Stomach smooth muscle (tissue), 2 donors: Measurements from ENCODE around the gene NINL.

ENCODE experiments used
- H3K27ac ChIP-seq: one replicate; pipeline ENCODE4 v1.7.0; 2013; ENCODE audit warnings: mild to moderate bottlenecking, low read length, inconsistent platforms
- H3K27me3 ChIP-seq, 2 donors: one replicate each; pipeline ENCODE4 v1.7.0; 2013; ENCODE audit warnings: low read length in 2 of 2; ENCODE audit not compliant: insufficient read depth in 2 of 2, control insufficient read depth in 1 of 2
- H3K36me3 ChIP-seq, 2 donors: one replicate each; pipeline ENCODE4 v1.7.0; 2013; ENCODE audit warnings: low read length in 2 of 2; ENCODE audit not compliant: control insufficient read depth in 2 of 2, insufficient read depth in 2 of 2
- H3K4me1 ChIP-seq: one replicate; pipeline ENCODE4 v1.7.0; 2013; ENCODE audit warnings: low read length; ENCODE audit not compliant: control insufficient read depth, insufficient read depth
- H3K4me3 ChIP-seq, 2 donors: one replicate each; pipeline ENCODE4 v1.7.0; 2013; ENCODE audit warnings: low read length in 2 of 2
- H3K9ac ChIP-seq, 2 donors: one replicate each; pipeline ENCODE4 v1.7.0; 2013; ENCODE audit warnings: low read length in 2 of 2, mild to moderate bottlenecking in 1 of 2
- H3K9me3 ChIP-seq, 2 donors: one replicate each; pipeline ENCODE4 v1.7.0; 2013; ENCODE audit warnings: low read length in 2 of 2; ENCODE audit not compliant: control insufficient read depth in 2 of 2
- donor health status: healthy.
- donor health status: Pancreatic carcinoma.

Gene NINL

DNA sequence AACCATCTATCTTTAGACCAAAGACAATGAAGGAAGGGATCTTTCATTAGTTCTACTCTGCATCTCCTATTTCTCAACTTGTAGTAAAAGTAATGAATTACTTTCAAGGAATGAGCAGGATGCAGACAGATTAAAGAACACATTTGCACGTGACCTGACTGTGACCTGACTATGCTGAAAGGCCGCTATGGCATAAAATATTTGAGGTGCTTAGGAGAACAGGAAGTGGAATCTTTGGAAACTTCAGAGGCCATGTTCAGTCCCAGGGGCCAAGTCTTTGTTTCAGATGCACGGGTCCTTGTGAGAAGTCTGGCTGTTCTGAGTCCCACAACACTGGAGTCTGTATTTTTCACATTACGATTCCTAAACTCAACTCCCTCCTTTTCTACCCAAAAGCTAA, 41.0 kb downstream of the NINL start:
- Histone ChIP-seq H3K27ac (no peak overlapping the region), H3K27me3 (no peaks in the 10 kb centered on the region), H3K36me3 (no peaks in the 10 kb centered on the region), H3K9me3 (no peaks in the 10 kb centered on the region), H3K9ac (no peak overlapping the region), H3K4me1 (peaks cover 23% of the 10 kb centered on the region), H3K4me3 (no peak overlapping the region)

DNA sequence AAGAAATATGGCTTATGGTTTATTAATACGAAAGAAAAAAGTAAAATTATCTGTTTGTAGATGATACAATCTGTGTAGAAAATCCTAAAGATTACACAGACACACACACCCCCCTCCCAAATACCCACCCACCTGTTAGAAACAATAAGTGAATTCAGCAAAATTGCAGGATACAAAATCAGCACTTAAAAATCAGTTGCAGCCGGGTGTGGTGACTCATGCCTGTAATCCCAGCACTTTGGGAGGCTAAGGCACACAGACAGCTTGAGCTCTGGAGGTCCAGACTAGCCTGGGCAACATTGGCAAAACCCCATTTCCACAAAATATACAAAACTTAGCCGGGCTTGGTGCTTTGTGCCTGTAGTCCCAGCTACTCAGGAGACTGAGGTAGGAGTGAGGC, 42.3 kb downstream of the NINL start:
- Histone ChIP-seq H3K4me1 (peaks cover 29% of the 10 kb centered on the region), H3K9me3 (no peaks in the 10 kb centered on the region), H3K27ac (no peak overlapping the region), H3K27me3 (no peaks in the 10 kb centered on the region), H3K36me3 (no peaks in the 10 kb centered on the region), H3K4me3 (no peak overlapping the region), H3K9ac (no peak overlapping the region)

DNA sequence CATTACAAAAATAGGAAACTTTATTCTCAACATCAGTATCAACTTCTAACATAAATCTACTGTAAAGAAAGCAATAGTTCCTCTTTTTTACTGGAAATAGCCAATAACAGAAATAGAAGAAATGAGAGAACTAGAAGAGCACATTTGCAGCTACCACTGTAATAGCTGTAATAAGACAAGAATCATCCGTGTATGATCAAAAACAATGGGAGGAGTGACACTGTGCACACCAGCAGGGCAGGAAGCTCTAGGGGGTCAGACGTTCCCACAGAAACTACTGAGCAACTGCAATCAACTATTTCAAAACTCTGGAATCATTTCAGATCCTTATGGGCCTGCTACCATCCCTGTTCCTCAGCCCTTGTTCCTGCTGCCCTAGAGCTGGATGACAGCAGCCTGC, 43.7 kb downstream of the NINL start:
- Histone ChIP-seq H3K27ac (no peak overlapping the region), H3K27me3 (no peaks in the 10 kb centered on the region), H3K9ac (no peak overlapping the region), H3K9me3 (no peaks in the 10 kb centered on the region), H3K4me3 (no peak overlapping the region), H3K36me3 (no peaks in the 10 kb centered on the region), H3K4me1 (peaks cover 32% of the 10 kb centered on the region)

DNA sequence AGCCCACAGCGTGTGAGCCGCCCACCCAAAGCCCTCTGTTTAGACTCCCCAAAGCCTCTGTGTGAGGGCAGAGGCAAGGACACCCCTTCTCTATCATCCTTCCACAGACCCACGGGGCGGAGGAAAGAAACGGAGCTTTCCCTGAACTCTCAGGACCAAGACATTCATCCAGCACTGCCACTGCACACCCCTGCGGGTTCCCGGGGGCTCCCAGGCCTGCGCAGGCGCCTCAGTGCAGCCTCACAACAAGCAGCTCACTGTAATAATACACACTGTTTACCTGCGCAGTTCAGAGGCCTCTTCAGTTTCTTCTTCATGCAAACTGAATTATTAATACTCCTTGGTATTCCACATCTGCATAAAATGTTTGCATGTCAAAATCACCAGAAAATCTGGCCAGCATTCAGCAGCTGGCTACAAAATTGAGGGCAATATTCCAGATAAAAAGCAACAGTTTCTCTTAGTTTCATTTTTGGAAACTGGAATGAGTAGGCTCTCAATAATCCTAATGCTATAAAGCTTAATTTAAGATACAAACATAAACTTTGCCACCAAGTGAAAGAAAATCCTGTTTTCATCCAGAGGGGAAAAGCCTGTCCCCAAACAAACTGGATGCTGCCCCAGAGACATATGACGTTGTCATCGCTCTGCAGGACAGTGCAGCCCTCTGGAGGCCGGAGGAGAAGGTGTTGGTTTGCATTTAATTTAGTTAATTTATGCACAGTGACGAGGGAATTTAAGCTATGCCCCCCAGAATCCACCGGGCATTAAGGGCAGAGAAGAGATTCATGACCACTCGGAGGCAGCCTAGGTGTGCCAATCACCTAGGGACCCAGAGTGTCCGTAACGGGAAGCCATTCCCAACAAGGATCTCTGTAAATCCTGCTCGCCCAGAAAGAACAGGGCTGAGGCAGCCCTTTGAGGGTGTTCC, 45.3 kb downstream of the NINL start:
- Histone ChIP-seq H3K9ac (peak overlapping the region; percentile 36 to 64), H3K36me3 (no peaks in the 10 kb centered on the region), H3K4me1 (peaks cover 30% of the 10 kb centered on the region), H3K4me3 (peak overlapping the region; percentile 67 to 76), H3K9me3 (no peaks in the 10 kb centered on the region), H3K27ac (no peak overlapping the region), H3K27me3 (no peaks in the 10 kb centered on the region)

DNA sequence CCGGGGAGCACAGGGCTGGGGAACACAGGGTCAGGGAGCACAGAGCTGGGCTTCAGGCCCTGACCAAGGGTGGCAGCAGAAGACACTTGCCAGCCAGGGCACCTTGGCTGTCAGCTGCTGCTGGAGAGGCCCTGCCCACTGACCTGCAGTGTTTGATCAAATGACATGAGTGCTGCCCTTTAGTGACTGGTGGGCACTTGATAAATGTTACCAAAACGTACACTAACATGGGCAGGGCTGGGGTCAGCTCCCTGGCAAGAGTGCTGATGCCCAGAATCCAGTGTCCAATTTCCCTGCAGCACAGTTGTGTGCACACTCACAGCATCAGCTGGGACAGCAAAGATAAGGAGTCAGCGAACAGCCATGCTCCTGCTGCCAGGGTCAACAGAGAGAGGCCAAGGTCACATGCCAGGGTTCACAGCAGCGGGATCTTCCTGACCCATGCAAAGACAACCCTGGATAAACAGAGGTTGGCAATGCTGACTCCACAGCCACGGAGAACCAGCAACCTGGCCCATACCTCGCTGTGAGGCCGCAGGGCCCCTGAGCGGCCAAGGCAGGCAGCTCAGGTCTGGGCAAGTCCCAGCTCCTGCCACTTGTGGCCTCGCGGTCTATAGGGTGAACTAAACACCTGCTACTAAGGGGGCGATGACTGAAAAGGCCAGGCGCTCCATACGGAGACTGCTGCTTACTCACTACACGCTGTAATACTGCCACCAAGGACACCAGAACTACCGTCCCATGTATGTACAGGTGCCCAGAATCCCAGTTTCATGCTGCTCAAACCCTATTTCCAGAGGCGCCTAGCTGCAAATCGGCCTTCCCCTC, 46.3 kb downstream of the NINL start:
- H3K27me3 ChIP-seq = no peaks in the 10 kb centered on the region
- no peaks in the 10 kb centered on the region for H3K9me3 ChIP-seq
- H3K36me3 ChIP-seq = no peaks in the 10 kb centered on the region
- peak overlapping the region; percentile 67 to 76 for H3K4me3 ChIP-seq
- no peak overlapping the region for H3K27ac ChIP-seq
- H3K4me1 ChIP-seq = peaks cover 24% of the 10 kb centered on the region
- peak overlapping the region; percentile 36 to 55 for H3K9ac ChIP-seq

DNA sequence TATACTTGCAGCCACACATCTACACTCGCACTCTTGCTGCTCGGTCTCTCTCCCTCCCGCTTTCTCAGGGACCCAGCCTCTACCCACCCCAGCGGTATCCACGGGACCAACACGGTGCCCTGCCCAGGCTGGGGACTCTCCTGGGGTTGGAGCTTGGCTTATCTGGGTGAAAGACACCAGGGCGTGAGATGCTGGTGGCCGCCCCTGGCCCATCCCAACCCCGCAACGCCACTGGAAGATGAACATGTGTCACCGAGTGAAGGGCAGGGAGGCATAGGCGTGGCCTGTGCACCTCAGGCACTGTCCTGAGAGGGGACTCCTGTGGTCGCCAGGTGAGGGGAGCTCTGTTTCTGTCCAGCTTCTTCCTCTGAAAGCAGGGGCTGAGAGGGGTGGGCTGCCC, 47.4 kb downstream of the NINL start:
- H3K9ac ChIP-seq = no peak overlapping the region
- H3K27me3 ChIP-seq = no peaks in the 10 kb centered on the region
- no peaks in the 10 kb centered on the region for H3K36me3 ChIP-seq
- no peak overlapping the region for H3K4me3 ChIP-seq
- no peak overlapping the region for H3K27ac ChIP-seq
- H3K9me3 ChIP-seq = no peaks in the 10 kb centered on the region
- H3K4me1 ChIP-seq = peaks cover 33% of the 10 kb centered on the region

DNA sequence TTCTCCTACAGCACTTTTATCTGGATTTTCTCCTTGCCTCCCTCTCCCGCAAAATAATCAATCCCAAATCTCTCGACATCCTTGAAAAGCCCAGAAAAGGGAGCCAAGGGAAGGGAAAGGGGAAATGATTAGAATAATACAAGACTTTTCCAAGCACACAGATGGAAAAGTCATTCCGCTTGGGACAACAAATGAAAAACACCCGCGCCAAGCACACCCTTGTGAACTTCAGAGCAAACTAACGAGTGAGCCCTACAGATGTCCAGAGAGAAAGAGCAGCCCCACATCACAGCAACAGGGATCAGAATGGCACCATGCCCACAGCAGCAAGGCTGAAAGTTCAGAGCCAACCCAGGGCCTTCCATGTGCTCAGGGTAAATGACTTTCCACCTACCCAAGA, 49.6 kb downstream of the NINL start:
- no peak overlapping the region for H3K4me3 ChIP-seq
- no peaks in the 10 kb centered on the region for H3K27me3 ChIP-seq
- H3K9me3 ChIP-seq = no peaks in the 10 kb centered on the region
- H3K4me1 ChIP-seq = peaks cover 47% of the 10 kb centered on the region
- H3K36me3 ChIP-seq = no peaks in the 10 kb centered on the region
- H3K27ac ChIP-seq = no peak overlapping the region
- H3K9ac ChIP-seq = no peak overlapping the region

DNA sequence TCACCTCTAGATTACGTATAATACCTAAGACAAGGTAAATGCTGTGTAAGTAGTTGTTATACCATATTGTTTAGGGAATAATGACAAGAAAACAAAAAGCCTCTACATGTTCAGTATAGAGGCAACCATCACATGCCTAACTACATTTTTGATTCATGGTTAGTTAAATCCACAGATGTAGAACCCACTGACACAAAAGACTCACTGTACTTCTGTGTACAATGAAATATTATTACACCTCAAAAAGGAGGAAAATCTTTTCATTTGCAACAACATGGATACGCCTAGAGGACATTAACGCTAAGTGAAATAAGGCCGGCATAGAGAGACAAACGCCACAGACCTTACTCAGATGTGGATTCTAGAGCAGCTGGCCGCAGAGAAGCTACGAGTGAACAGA, 50.5 kb downstream of the NINL start:
- Histone ChIP-seq H3K4me1 (peaks cover 42% of the 10 kb centered on the region), H3K9ac (no peak overlapping the region), H3K27ac (no peak overlapping the region)

DNA sequence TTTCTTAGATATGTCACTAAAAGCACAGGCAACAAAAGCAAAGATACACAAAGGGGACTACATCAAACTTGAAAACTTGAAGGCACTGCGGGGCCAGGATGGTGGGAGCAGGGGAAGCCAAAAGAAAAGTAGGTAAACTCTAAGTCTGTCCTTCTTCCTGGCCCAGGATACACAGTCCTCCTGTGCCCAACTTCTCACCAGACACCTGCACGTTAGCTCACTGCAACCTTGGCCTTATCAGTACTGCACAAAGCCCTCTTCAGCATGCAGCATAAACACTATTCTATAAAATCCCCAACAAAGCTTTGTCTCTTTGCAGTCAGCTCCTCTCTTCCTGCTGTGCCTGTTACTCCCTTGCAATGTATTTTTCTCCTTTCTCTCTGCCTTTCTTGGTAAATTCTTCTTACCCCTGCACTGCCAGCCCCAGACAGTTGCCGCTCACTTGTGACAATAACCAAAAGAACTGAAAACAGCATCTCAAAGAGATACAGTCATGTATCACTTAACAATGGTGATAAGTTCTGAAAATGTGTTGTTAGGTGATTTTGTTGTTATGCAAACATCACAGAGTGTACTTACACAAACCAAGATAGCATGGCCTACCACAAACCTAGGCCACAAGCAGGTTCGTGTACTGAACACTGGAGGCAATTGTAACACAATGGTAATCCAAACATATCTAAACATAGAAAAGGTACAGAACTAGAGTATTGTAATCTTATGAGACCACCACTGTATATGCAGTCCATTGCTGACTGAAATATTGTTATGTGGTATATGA, 51.2 kb downstream of the NINL start:
- Histone ChIP-seq H3K9me3 (no peaks in the 10 kb centered on the region), H3K27ac (no peak overlapping the region), H3K27me3 (no peaks in the 10 kb centered on the region), H3K9ac (peak overlapping the region in 1 of 2 donors; percentile 16), H3K4me1 (peaks cover 34% of the 10 kb centered on the region), H3K36me3 (no peaks in the 10 kb centered on the region), H3K4me3 (no peak overlapping the region)

More for the DNA sequence above, 50.5 kb downstream of the NINL start:
- Histone ChIP-seq H3K36me3 (no peaks in the 10 kb centered on the region), H3K4me3 (no peak overlapping the region), H3K9me3 (no peaks in the 10 kb centered on the region), H3K27me3 (no peaks in the 10 kb centered on the region)

DNA sequence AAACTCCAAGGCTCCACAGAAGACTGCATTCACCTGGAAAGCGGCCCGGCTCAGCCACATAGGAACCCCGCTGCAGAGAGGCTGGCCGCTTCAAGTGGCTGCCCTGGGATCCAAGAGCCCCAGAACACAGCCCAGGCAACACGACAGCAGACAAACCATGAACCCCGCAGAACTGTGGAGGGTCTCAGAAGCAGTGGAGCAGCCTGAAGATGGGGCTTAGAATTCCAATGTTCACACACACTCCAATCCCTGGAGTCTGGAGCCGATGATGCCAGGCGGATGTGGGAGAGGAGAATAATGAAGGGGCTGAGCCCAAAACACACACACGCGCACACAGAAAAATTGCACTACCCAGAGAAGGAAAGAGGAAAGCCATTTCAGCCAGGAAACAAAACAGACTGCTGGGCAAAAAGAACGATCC, 52.4 kb downstream of the NINL start:
- Histone ChIP-seq H3K4me1 (peaks cover 26% of the 10 kb centered on the region), H3K36me3 (no peaks in the 10 kb centered on the region), H3K27ac (peak overlapping the region; percentile 53), H3K27me3 (no peaks in the 10 kb centered on the region), H3K9me3 (no peaks in the 10 kb centered on the region), H3K4me3 (peak overlapping the region; percentile 33 to 57), H3K9ac (peak overlapping the region; percentile 16 to 36)
